ENCODE data around the gene ARHGAP30. TPM values are rescaled to one million over a fixed set of nuclear protein-coding genes. Genes with fewer than 3 reads are reported as not detected.

Gene ARHGAP30
- total and polyA plus RNA-seq, 2 of the 8 experiments (the other 6 are each of a cell fraction or from before 2014, with no cell fraction given) = 0.27 to 0.39 TPM

- H3K14ac ChIP-seq (ENCODE audit: insufficient read length) = no peak overlapping the region
- no peaks in the 10 kb centered on the region for H3K27me3 ChIP-seq (replicated peaks in 1 of 4; ENCODE audit: control insufficient read depth in 3 of 4, extremely low read depth in 1 of 4, insufficient read depth in 3 of 4, low read length in 3 of 4)
- CTCF ChIA-PET (ENCODE audit: partially characterized antibody) = interaction anchor here (0.8 to 2.2 kb wide), 8 partner anchors 14 to 80 kb away, joined by 3 to 12 read pairs (median 6); partner anchors contain the start of gene KLHDC9
- H3K9me3 ChIP-seq (ENCODE audit: insufficient read depth in 2 of 2, low read depth in 1 of 2, low read length in 1 of 2) = no peaks in the 10 kb centered on the region
- H3K56ac ChIP-seq (replicated peaks; ENCODE audit: insufficient read length, low read depth, low read length) = no peak overlapping the region
- no peak overlapping the region for H3K4ac ChIP-seq (replicated peaks; ENCODE audit: insufficient read length, low read depth, low read length)
- POLR2A ChIA-PET (ENCODE audit: partially characterized antibody) = interaction anchor here (0.6 to 2.1 kb wide), 10 partner anchors 8 to 149 kb away, joined by 3 to 14 read pairs (median 3); partner anchors contain the start of genes NIT1, PFDN2, TSTD1 and USF1
- H3K36me3 ChIP-seq (ENCODE audit: control insufficient read depth in 2 of 4, insufficient read depth in 4 of 4, low read length in 3 of 4) = peaks cover 0 to 5% (median 0%) of the 10 kb centered on the region in 4 experiments; a peak in 1 of 8 replicates
- H3K27ac ChIP-seq (ENCODE audit: low read depth, low read length) = peak overlapping the region; percentile 15; the same call in 1 of the 2 replicates
- 0 out of 2 replicates have a peak overlapping the region, but pooled peaks have one; percentile 24 for H2BK20ac ChIP-seq (ENCODE audit: low read length)
- H3K23ac ChIP-seq (ENCODE audit: insufficient read length) = no peak overlapping the region
- H3K23me2 ChIP-seq (ENCODE audit: low read depth, low read length) = peaks cover 11% of the 10 kb centered on the region
- no peak for FAIRE-seq
- peaks cover 14% of the 10 kb centered on the region for H3K79me1 ChIP-seq (ENCODE audit: low read depth, low read length)
- H2BK15ac ChIP-seq (ENCODE audit: low read length) = peak overlapping the region; percentile 88
- H3K4me3 ChIP-seq (ENCODE audit: extremely low read depth in 1 of 4, insufficient read depth in 2 of 4, low read depth in 3 of 4, low read length in 4 of 4) = peak overlapping the region; percentile 3 to 96 (median 53); a peak in 6 of 8 replicates
- no peak overlapping the region for H4K5ac ChIP-seq (ENCODE audit: insufficient read length, low read depth, low read length)
- H4K20me1 ChIP-seq (replicated peaks in 1 of 2; ENCODE audit: control insufficient read depth in 1 of 2, insufficient read depth in 2 of 2, low read length in 2 of 2) = peaks cover 6 to 24% of the 10 kb centered on the region in 2 experiments
- DNase-seq (ENCODE audit: low read depth in 1 of 2, low spot score in 2 of 2) = no peak
- no peak overlapping the region for H2AFZ ChIP-seq (ENCODE audit: low read length)
- peak overlapping the region; percentile 36; the same call in 1 of the 2 replicates for H3K18ac ChIP-seq (ENCODE audit: extremely low read depth, low read length)
- H2BK5ac ChIP-seq (ENCODE audit: low read depth, low read length) = peak overlapping the region; percentile 75; the same call in 1 of the 2 replicates
- peaks cover 17 to 30% (median 22%) of the 10 kb centered on the region in 4 experiments for H3K4me1 ChIP-seq (replicated peaks in 1 of 4; ENCODE audit: control insufficient read depth in 3 of 4, insufficient read depth in 4 of 4, low read length in 3 of 4)
- H3K4me2 ChIP-seq (ENCODE audit: insufficient read depth in 1 of 2, low read depth in 2 of 2, low read length in 2 of 2) = peak overlapping the region; percentile 80 to 92
- peaks cover 37 to 69% of the 10 kb centered on the region in 2 experiments for H3K79me2 ChIP-seq (ENCODE audit: control insufficient read depth in 1 of 2, insufficient read depth in 2 of 2, low read length in 2 of 2)
- 0 out of 2 replicates have a peak overlapping the region, but pooled peaks have one; percentile 35 for H2BK12ac ChIP-seq (ENCODE audit: low read depth, low read length)
- WGBS, 2 experiments (ENCODE audit: extremely low coverage in 1 of 2, insufficient coverage in 1 of 2, insufficient read length in 1 of 2, insufficient replicate concordance in 2 of 2, low coverage in 1 of 2, low lambda C conversion rate in 2 of 2, missing lambda C conversion rate in 1 of 2) = 73% methylated on average over 5 of the region's 5 CpGs; no CpG with 5 or more reads in 1 of the 2 experiments
- H3K9ac ChIP-seq (replicated peaks in 1 of 4; ENCODE audit: extremely low read depth in 1 of 4, low read depth in 3 of 4, low read length in 3 of 4) = peak overlapping the region in 2 of 4 experiments; percentile 5 to 8; a peak in 2 of 7 replicates
- H2BK120ac ChIP-seq (replicated peaks; ENCODE audit: low read depth, low read length) = no peak overlapping the region
- no peak overlapping the region for H4K91ac ChIP-seq (replicated peaks; ENCODE audit: insufficient read length, low read length)
- no peak overlapping the region for H4K8ac ChIP-seq (ENCODE audit: extremely low read depth, insufficient read depth, low read length)
- H2AK5ac ChIP-seq (ENCODE audit: low read depth, low read length) = peak overlapping the region; percentile 43; the same call in 1 of the 2 replicates
- no peak for TF ChIP-seq CBX5 (IDR thresholded peaks at IDR 0.05; ENCODE audit: low read depth, low read length)
- no peak for TF ChIP-seq SIX5 (IDR thresholded peaks at IDR 0.05; ENCODE audit: low read depth, low read length)
- no peak for TF ChIP-seq TAF7 (optimal IDR thresholded peaks at IDR 0.05; ENCODE audit: borderline replicate concordance, low read depth, low read length)
- TF ChIP-seq SP1 (IDR thresholded peaks at IDR 0.05; ENCODE audit: low read depth, low read length) = no peak
- no peak for TF ChIP-seq RXRA (IDR thresholded peaks at IDR 0.05; ENCODE audit: insufficient read depth, low read depth, low read length)
- TF ChIP-seq EP300 (IDR thresholded peaks at IDR 0.05; ENCODE audit: borderline replicate concordance in 1 of 2, low read depth in 2 of 2, low read length in 2 of 2) = no peak
- no peak for TF ChIP-seq TAF1 (IDR thresholded peaks at IDR 0.05; ENCODE audit: low read depth, low read length)
- no peak for TF ChIP-seq NRF1 (IDR thresholded peaks at IDR 0.05; ENCODE audit: low read depth, low read length)
- no peak for TF ChIP-seq PHF8 (conservative IDR thresholded peaks at IDR 0.05; ENCODE audit: low read depth, low read length)
- TF ChIP-seq CHD2 (IDR thresholded peaks at IDR 0.05; ENCODE audit: low read length) = no peak
- no peak for TF ChIP-seq POLR2A (IDR thresholded peaks at IDR 0.05; ENCODE audit: control extremely low read depth in 1 of 2, low read depth in 2 of 2, low read length in 2 of 2)
These were observed 51.7 kb downstream of the ARHGAP30 start for GRCh38 chr1:161017756-161018630.

Measured in H1 (cell line).